Measurements from ENCODE around the gene UCK1. TPM values are rescaled to one million over a fixed set of nuclear protein-coding genes. Genes with fewer than 3 reads are reported as not detected.

UCK1 gene
- total and polyA plus RNA-seq, 4 donors = 13.4 to 34.1 (median 24.0) TPM

DNA sequence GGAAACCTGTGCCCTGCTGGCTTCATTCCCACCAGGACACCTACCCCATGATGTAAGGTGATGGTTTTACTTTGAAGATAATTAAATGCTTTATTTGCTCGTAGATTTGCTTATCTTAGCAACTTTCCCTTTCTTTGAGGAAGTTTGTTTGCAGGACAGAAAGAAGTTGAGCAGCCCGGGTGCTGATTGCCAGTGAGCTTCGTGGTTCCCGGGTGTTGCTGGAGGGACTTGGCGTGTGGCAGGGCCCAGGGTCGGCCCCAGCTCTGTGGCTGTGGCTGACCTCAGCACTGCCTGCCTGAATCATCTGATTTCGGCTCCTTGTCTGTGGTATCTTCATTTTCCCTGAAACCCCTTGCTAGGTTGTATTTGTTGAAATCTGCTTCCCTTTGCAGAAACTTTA, 19.6 kb downstream of the UCK1 start:
- peaks cover 0 to 5% (median 0%) of the 10 kb centered on the region in 4 donors for H3K9me3 ChIP-seq (ENCODE audit: control insufficient read depth in 4 of 4, low read length in 3 of 4)
- peaks cover 0 to 45% (median 30%) of the 10 kb centered on the region in 4 donors for H3K36me3 ChIP-seq (ENCODE audit: control insufficient read depth in 4 of 4, insufficient read depth in 3 of 4, low read depth in 1 of 4, low read length in 3 of 4)
- no peak for DNase-seq (ENCODE audit: low spot score)
- 78% methylated on average over 7 of the region's 7 CpGs for WGBS
- H3K27ac ChIP-seq (ENCODE audit: low read depth in 1 of 2, low read length in 2 of 2) = no peak overlapping the region
- H3K4me3 ChIP-seq (ENCODE audit: low read depth in 1 of 3, low read length in 3 of 3) = no peak overlapping the region
- no peak overlapping the region for H3K9ac ChIP-seq (ENCODE audit: low read depth in 1 of 2, low read length in 2 of 2)
- TF ChIP-seq GABPA (IDR thresholded peaks at IDR 0.05 in 1 of 2, conservative IDR thresholded peaks at IDR 0.05 in 1 of 2) (no peak), YY1 (IDR thresholded peaks at IDR 0.05) (no peak), EGR1 (IDR thresholded peaks at IDR 0.05; ENCODE audit: low read depth in 2 of 2) (no peak), FOXA1 (IDR thresholded peaks at IDR 0.05) (no peak), RXRA (IDR thresholded peaks at IDR 0.05) (no peak), FOXA2 (IDR thresholded peaks at IDR 0.05) (no peak), RAD21 (IDR thresholded peaks at IDR 0.05) (no peak), HNF4A (conservative IDR thresholded peaks at IDR 0.05) (no peak)
- TF ChIP-seq, protein P1, sequence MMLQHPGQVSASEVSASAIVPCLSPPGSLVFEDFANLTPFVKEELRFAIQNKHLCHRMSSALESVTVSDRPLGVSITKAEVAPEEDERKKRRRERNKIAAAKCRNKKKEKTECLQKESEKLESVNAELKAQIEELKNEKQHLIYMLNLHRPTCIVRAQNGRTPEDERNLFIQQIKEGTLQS (IDR thresholded peaks at IDR 0.05) = no peak
- TF ChIP-seq, protein P2, sequence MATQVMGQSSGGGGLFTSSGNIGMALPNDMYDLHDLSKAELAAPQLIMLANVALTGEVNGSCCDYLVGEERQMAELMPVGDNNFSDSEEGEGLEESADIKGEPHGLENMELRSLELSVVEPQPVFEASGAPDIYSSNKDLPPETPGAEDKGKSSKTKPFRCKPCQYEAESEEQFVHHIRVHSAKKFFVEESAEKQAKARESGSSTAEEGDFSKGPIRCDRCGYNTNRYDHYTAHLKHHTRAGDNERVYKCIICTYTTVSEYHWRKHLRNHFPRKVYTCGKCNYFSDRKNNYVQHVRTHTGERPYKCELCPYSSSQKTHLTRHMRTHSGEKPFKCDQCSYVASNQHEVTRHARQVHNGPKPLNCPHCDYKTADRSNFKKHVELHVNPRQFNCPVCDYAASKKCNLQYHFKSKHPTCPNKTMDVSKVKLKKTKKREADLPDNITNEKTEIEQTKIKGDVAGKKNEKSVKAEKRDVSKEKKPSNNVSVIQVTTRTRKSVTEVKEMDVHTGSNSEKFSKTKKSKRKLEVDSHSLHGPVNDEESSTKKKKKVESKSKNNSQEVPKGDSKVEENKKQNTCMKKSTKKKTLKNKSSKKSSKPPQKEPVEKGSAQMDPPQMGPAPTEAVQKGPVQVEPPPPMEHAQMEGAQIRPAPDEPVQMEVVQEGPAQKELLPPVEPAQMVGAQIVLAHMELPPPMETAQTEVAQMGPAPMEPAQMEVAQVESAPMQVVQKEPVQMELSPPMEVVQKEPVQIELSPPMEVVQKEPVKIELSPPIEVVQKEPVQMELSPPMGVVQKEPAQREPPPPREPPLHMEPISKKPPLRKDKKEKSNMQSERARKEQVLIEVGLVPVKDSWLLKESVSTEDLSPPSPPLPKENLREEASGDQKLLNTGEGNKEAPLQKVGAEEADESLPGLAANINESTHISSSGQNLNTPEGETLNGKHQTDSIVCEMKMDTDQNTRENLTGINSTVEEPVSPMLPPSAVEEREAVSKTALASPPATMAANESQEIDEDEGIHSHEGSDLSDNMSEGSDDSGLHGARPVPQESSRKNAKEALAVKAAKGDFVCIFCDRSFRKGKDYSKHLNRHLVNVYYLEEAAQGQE (IDR thresholded peaks at IDR 0.05) = no peak
- TF ChIP-seq, protein P3, sequence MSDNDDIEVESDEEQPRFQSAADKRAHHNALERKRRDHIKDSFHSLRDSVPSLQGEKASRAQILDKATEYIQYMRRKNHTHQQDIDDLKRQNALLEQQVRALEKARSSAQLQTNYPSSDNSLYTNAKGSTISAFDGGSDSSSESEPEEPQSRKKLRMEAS (IDR thresholded peaks at IDR 0.05) = no peak
- H3K27me3 ChIP-seq (ENCODE audit: control insufficient read depth in 4 of 4, insufficient read depth in 4 of 4, low read length in 3 of 4) = no peaks in the 10 kb centered on the region
- H3K4me1 ChIP-seq (ENCODE audit: control insufficient read depth in 4 of 4, insufficient read depth in 4 of 4, low read length in 3 of 4) = peaks cover 0 to 2% (median 0%) of the 10 kb centered on the region in 4 donors

DNA sequence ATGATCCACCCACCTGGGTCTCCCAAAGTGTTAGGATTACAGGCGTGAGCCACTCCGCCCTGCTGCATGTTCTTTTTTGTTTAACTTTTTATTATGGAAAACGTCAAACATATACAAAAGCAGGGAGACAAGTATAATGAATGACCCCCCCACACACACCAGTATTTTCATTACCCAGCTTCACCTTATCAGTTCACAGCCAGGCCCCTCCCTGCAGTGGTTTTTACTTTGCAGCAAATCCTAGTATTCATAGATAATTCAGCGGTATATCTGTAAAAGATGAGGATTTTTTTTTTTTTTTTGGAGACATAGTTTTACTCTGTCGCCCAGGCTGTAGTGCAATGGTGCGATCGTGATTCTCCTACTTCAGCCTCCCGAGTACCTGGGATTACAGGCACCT, 26.1 kb downstream of the UCK1 start:
- DNase-seq (ENCODE audit: low spot score) = no peak
- no peak overlapping the region for H3K4me3 ChIP-seq (ENCODE audit: low read depth in 1 of 3, low read length in 3 of 3)
- no peak overlapping the region for H3K27ac ChIP-seq (ENCODE audit: low read depth in 1 of 2, low read length in 2 of 2)
- peaks cover 0 to 5% (median 3%) of the 10 kb centered on the region in 4 donors for H3K36me3 ChIP-seq (ENCODE audit: control insufficient read depth in 4 of 4, insufficient read depth in 3 of 4, low read depth in 1 of 4, low read length in 3 of 4)
- no peaks in the 10 kb centered on the region for H3K27me3 ChIP-seq (ENCODE audit: control insufficient read depth in 4 of 4, insufficient read depth in 4 of 4, low read length in 3 of 4)
- no peaks in the 10 kb centered on the region for H3K9me3 ChIP-seq (ENCODE audit: control insufficient read depth in 4 of 4, low read length in 3 of 4)
- TF ChIP-seq HNF4G (IDR thresholded peaks at IDR 0.05) (no peak), RAD21 (IDR thresholded peaks at IDR 0.05) (no peak), RXRA (IDR thresholded peaks at IDR 0.05) (no peak), EGR1 (IDR thresholded peaks at IDR 0.05; ENCODE audit: low read depth in 2 of 2) (no peak), HNF4A (conservative IDR thresholded peaks at IDR 0.05) (no peak), FOXA1 (IDR thresholded peaks at IDR 0.05) (no peak), SP1 (IDR thresholded peaks at IDR 0.05) (no peak), NR2F2 (IDR thresholded peaks at IDR 0.05) (no peak), FOXA2 (IDR thresholded peaks at IDR 0.05) (no peak), TAF1 (conservative IDR thresholded peaks at IDR 0.05) (no peak)
- TF ChIP-seq, protein P3 (IDR thresholded peaks at IDR 0.05) = no peak
- TF ChIP-seq, protein P2 (IDR thresholded peaks at IDR 0.05) = no peak
- TF ChIP-seq, protein P4, sequence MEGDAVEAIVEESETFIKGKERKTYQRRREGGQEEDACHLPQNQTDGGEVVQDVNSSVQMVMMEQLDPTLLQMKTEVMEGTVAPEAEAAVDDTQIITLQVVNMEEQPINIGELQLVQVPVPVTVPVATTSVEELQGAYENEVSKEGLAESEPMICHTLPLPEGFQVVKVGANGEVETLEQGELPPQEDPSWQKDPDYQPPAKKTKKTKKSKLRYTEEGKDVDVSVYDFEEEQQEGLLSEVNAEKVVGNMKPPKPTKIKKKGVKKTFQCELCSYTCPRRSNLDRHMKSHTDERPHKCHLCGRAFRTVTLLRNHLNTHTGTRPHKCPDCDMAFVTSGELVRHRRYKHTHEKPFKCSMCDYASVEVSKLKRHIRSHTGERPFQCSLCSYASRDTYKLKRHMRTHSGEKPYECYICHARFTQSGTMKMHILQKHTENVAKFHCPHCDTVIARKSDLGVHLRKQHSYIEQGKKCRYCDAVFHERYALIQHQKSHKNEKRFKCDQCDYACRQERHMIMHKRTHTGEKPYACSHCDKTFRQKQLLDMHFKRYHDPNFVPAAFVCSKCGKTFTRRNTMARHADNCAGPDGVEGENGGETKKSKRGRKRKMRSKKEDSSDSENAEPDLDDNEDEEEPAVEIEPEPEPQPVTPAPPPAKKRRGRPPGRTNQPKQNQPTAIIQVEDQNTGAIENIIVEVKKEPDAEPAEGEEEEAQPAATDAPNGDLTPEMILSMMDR (IDR thresholded peaks at IDR 0.05; ENCODE audit: low read depth, low read length, missing input control) = no peak
- TF ChIP-seq, protein P1 (IDR thresholded peaks at IDR 0.05) = no peak
- TF ChIP-seq, protein P5, sequence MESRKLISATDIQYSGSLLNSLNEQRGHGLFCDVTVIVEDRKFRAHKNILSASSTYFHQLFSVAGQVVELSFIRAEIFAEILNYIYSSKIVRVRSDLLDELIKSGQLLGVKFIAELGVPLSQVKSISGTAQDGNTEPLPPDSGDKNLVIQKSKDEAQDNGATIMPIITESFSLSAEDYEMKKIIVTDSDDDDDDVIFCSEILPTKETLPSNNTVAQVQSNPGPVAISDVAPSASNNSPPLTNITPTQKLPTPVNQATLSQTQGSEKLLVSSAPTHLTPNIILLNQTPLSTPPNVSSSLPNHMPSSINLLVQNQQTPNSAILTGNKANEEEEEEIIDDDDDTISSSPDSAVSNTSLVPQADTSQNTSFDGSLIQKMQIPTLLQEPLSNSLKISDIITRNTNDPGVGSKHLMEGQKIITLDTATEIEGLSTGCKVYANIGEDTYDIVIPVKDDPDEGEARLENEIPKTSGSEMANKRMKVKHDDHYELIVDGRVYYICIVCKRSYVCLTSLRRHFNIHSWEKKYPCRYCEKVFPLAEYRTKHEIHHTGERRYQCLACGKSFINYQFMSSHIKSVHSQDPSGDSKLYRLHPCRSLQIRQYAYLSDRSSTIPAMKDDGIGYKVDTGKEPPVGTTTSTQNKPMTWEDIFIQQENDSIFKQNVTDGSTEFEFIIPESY (IDR thresholded peaks at IDR 0.05) = no peak
- WGBS = 93% methylated on average over 8 of the region's 8 CpGs
- peaks cover 6 to 29% (median 16%) of the 10 kb centered on the region in 4 donors for H3K4me1 ChIP-seq (ENCODE audit: control insufficient read depth in 4 of 4, insufficient read depth in 4 of 4, low read length in 3 of 4)
- H3K9ac ChIP-seq (ENCODE audit: low read depth in 1 of 2, low read length in 2 of 2) = no peak overlapping the region

Data from liver (tissue), 9 donors.